A673 (cell line): ENCODE measurements around the gene NPTX2.

Experiments used
- CTCF ChIP-seq: fragments of 300-800, 200-600 bp; sonication (generic); conservative IDR thresholded peaks from 2 replicates; pipeline ENCODE4 v1.5.1; 2017; ENCODE audit warnings: low read depth, mild to moderate bottlenecking, antibody characterized with exemption, low read length, moderate library complexity, mixed read lengths
- EZH2 ChIP-seq: fragments of 200-600 bp; sonication (generic); IDR thresholded peaks from 2 replicates; pipeline ENCODE4 v1.6.1; 2017; ENCODE audit warnings: borderline replicate concordance, low read depth, mild to moderate bottlenecking, mixed read lengths, antibody characterized with exemption, low read length; ENCODE audit not compliant: poor library complexity, severe bottlenecking

DNA sequence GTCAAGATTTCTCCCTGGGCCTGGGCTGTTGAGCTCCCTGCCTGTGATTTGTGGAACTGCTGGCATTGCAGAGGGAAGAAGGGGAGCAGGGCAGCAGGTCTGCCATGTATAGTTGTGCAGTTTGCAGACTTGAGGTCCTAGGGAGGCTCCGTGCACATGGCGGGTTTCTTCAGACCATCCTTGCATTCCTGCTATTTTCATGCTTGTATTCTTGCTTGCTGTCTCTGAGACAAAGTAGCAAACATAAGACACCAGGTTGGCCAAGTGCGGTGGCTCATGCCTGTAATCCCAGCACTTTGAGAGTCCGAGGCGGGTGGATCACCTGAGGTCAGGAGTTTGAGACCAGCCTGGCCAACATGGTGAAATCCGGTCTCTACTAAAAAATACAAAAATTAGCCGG, 61.1 kb downstream of the NPTX2 start:
- TF ChIP-seq CTCF (no peak), EZH2 (no peak)
